Panc1 (cell line): ENCODE measurements around the gene SCAMP5. TPM values are rescaled to one million over a fixed set of nuclear protein-coding genes. Genes with fewer than 3 reads are reported as not detected.

Experiments
- ATAC-seq: fragments of 200-7000 bp; cut with Tn5 transposase; 2 replicates; pipeline ENCODE4 v1.9.1; 2020; ENCODE audit warnings: mild to moderate bottlenecking, moderate library complexity
- BruUV-seq: library from RNA; stranded (reverse); fragments of 400-500 nt; replicated peaks from 2 replicates; lab custom pipeline; 2021; lab: Mats Ljungman, UMichigan
- CTCF ChIA-PET: fragments of 300-600 bp; sonication (Branson Sonifier 250); formaldehyde crosslinking; loops from one replicate; lab custom pipeline; 2022; ENCODE audit warnings: antibody characterized with exemption; lab: Charles Lee
- POLR2A ChIA-PET: fragments of 300-600 bp; sonication (Branson Sonifier 250); formaldehyde crosslinking; loops from one replicate; lab custom pipeline; 2022; ENCODE audit warnings: antibody characterized with exemption; lab: Charles Lee
- DNase-seq: peaks from one replicate; pipeline ENCODE4 v3.0.0-alpha.2; 2010; ENCODE audit warnings: low read depth, low spot score
- H3K27ac ChIP-seq: 2 replicates; pipeline ENCODE4 v1.5.1; 2011; ENCODE audit warnings: mild to moderate bottlenecking, low read length, inconsistent platforms
- H3K27me3 ChIP-seq: fragments of 200-500 bp; sonication (Bioruptor generic); 2 replicates; pipeline ENCODE4 v1.6.0; 2014; ENCODE audit warnings: low read length, inconsistent platforms; ENCODE audit not compliant: control insufficient read depth, insufficient read depth
- H3K36me3 ChIP-seq: fragments of 200-500 bp; sonication (Bioruptor generic); 2 replicates; pipeline ENCODE4 v1.5.1; 2014; ENCODE audit warnings: inconsistent platforms, mild to moderate bottlenecking, low read length, moderate library complexity; ENCODE audit not compliant: control insufficient read depth, insufficient read depth
- H3K4me1 ChIP-seq: 2 replicates; pipeline ENCODE4 v1.5.1; 2011; ENCODE audit warnings: inconsistent platforms, mild to moderate bottlenecking, low read length, moderate library complexity; ENCODE audit not compliant: control insufficient read depth, insufficient read depth
- H3K4me3 ChIP-seq, 2 experiments: 2 replicates each; pipeline ENCODE4 v1.5.1; 2011 to 2012; ENCODE audit warnings: low read depth in 2 of 2, low read length in 2 of 2, mild to moderate bottlenecking in 2 of 2, inconsistent platforms in 1 of 2, moderate library complexity in 1 of 2
- H3K9me3 ChIP-seq: fragments of 200-500 bp; sonication (Bioruptor generic); 2 replicates; pipeline ENCODE4 v1.5.1; 2014; ENCODE audit warnings: low read depth, mild to moderate bottlenecking, inconsistent platforms, low read length, moderate library complexity; ENCODE audit not compliant: control insufficient read depth, insufficient read depth
- CTCF ChIP-seq: fragments of 450-650 bp; IDR thresholded peaks from 2 replicates; pipeline ENCODE4 v1.5.1; 2017; ENCODE audit warnings: mild to moderate bottlenecking
- POLR2AphosphoS5 ChIP-seq: IDR thresholded peaks from 2 replicates; pipeline ENCODE4 v1.6.1; 2012; ENCODE audit warnings: mild to moderate bottlenecking, low read depth, low read length, moderate library complexity
- REST ChIP-seq, 2 experiments: IDR thresholded peaks; 2 replicates each; pipeline ENCODE4 v1.6.1; 2011 to 2012; ENCODE audit warnings: low read depth in 2 of 2, control low read depth in 1 of 2, low read length in 1 of 2, mild to moderate bottlenecking in 1 of 2, moderate library complexity in 1 of 2; ENCODE audit not compliant: insufficient read depth in 1 of 2
- SIN3A ChIP-seq: IDR thresholded peaks from 2 replicates; pipeline ENCODE4 v1.6.1; 2012; ENCODE audit warnings: low read depth, mild to moderate bottlenecking, low read length, moderate library complexity, borderline replicate concordance; ENCODE audit not compliant: insufficient read depth
- TCF7L2 ChIP-seq: IDR thresholded peaks from 2 replicates; pipeline ENCODE4 v1.6.1; 2011; ENCODE audit warnings: mild to moderate bottlenecking, low read depth, low read length, inconsistent platforms
- in situ Hi-C: cut with HindIII; loops from 2 replicates; pipeline ENCODE4 v1.10.0; 2016; ENCODE audit warnings: low sequenced_read_pairs, low pct_unique_long_range_greater_than_20kb
- intact Hi-C: fragments of 100-400 bp; cut with micrococcal nuclease; formaldehyde crosslinking; loops from one replicate; pipeline ENCODE4 v1.10.0; 2022; ENCODE audit not compliant: unreplicated experiment
- total RNA-seq: library from RNA; stranded (reverse); gene quantifications from one replicate; pipeline ENCODE4 v1.2.1, GENCODE V29; 2021; ENCODE audit not compliant: unreplicated experiment

Gene SCAMP5
- total RNA-seq, 1 experiment from 2014 or later = 11.2 TPM

GRCh38 chr15:75044258-75044878 is 49.0 kb downstream of the SCAMP5 start:
- Histone ChIP-seq H3K27me3 (no peaks in the 10 kb centered on the region), H3K36me3 (peaks cover 2% of the 10 kb centered on the region; the same call in 1 of the 2 replicates), H3K4me3 (no peak overlapping the region), H3K9me3 (no peaks in the 10 kb centered on the region), H3K4me1 (peaks cover 18% of the 10 kb centered on the region), H3K27ac (no peak overlapping the region)
- ChIA-PET CTCF (interaction anchor here (0.7 to 1.5 kb wide), 3 partner anchors 157 to 160 kb away, joined by 6 to 9 read pairs (median 8); partner anchors contain the start of gene C15orf39), POLR2A (interaction anchor here (0.6 kb wide), 2 partner anchors 157 to 324 kb away, joined by 3 to 6 read pairs; no protein-coding TSS in a partner anchor)
- no TSS peak for BruUV-seq
- DNase-seq (no peak), ATAC-seq (no peak)
- no peak for TF ChIP-seq SIN3A
- in situ Hi-C loops (no loop called here), intact Hi-C loops (no loop called here)

- H3K36me3 ChIP-seq = peaks cover 2% of the 10 kb centered on the region; the same call in 1 of the 2 replicates
- H3K4me3 ChIP-seq = no peak overlapping the region
- intact Hi-C loops (no loop called here), in situ Hi-C loops (no loop called here)
- H3K9me3 ChIP-seq = no peaks in the 10 kb centered on the region
- POLR2A ChIA-PET = interaction anchor here (0.7 kb wide), 1 partner anchor 47 kb away, joined by 4 read pairs; no protein-coding TSS in a partner anchor
- CTCF ChIA-PET = interaction anchor here (0.6 to 1.6 kb wide), 3 partner anchors 62 to 159 kb away, joined by 3 to 6 read pairs (median 5); no protein-coding TSS in a partner anchor
- peaks cover 18% of the 10 kb centered on the region for H3K4me1 ChIP-seq
- ATAC-seq = no peak
- TF ChIP-seq TCF7L2 (no peak), SIN3A (no peak), REST (IDR thresholded peaks at IDR 0.05; ENCODE audit: insufficient read depth in 1 of 2, low read depth in 2 of 2, low read length in 1 of 2) (no peak), POLR2AphosphoS5 (no peak), CTCF (no peak)
- H3K27ac ChIP-seq = no peak overlapping the region
- H3K27me3 ChIP-seq = no peaks in the 10 kb centered on the region
- no peak for DNase-seq
- BruUV-seq = TSS peak; percentile 24
These were observed 50.1 kb downstream of the SCAMP5 start for GRCh38 chr15:75045332-75046015.
